H1 (cell line): Measurements from ENCODE around the gene NCKAP1. TPM values are rescaled to one million over a fixed set of nuclear protein-coding genes. Genes with fewer than 3 reads are reported as not detected.

Experiments used
- CHD1 ChIP-seq: IDR thresholded peaks from 2 replicates; pipeline ENCODE4 v1.6.1; 2012; ENCODE audit warnings: low read depth, low read length, improper control_type of control experiment
- CTBP2 ChIP-seq: IDR thresholded peaks from 2 replicates; pipeline ENCODE4 v1.7.0; 2011; ENCODE audit warnings: borderline replicate concordance, mild to moderate bottlenecking, moderate library complexity, mixed read lengths, low read length; ENCODE audit not compliant: insufficient read depth, insufficient read length
- polyA plus RNA-seq, 7 experiments: library from polyadenylated mRNA; depleted of rRNA in 3 of 7; stranded (reverse) in 5 of 7; unstranded in 2 of 7; fragments of >200 nt in 5 of 7; fragments of 200-250 nt in 2 of 7; gene quantifications; 1 replicate in 5 of 7; 2 replicates in 1 of 7; 4 replicates in 1 of 7; pipeline versions ENCODE4 v1.2.1 to v1.2.3, GENCODE V29; 2011 to 2013; ENCODE audit warnings: missing spikeins in 2 of 7, mixed read lengths in 2 of 7
- total RNA-seq: library from RNA; stranded (reverse); fragmentation: NEBNext Ultra II Directional; extraction: Animal tissue kit (Norgen Biotek cat#: 25700); gene quantifications from 2 replicates; pipeline ENCODE4 v1.2.1, GENCODE V29; 2021
- TF ChIP-seq, protein P1 (sequence below): fragments of 300-600 bp; sonication (generic); IDR thresholded peaks from 2 replicates; pipeline ENCODE4 v1.7.1; 2012; ENCODE audit warnings: low read length, moderate library complexity, mild to moderate bottlenecking, inconsistent platforms; ENCODE audit not compliant: insufficient replicate concordance
- TF ChIP-seq, protein P2 (sequence below): IDR thresholded peaks from 2 replicates; pipeline ENCODE4 v1.6.1; 2012; ENCODE audit warnings: inconsistent platforms
- TF ChIP-seq, protein P3 (sequence below): IDR thresholded peaks from 2 replicates; pipeline ENCODE4 v1.6.1; 2011; ENCODE audit warnings: low read depth, mild to moderate bottlenecking, low read length; ENCODE audit not compliant: insufficient read depth

Gene NCKAP1
- total and polyA plus RNA-seq, 2 of the 8 experiments (the other 6 are each of a cell fraction or from before 2014, with no cell fraction given), result 90.8 to 173 TPM

DNA sequence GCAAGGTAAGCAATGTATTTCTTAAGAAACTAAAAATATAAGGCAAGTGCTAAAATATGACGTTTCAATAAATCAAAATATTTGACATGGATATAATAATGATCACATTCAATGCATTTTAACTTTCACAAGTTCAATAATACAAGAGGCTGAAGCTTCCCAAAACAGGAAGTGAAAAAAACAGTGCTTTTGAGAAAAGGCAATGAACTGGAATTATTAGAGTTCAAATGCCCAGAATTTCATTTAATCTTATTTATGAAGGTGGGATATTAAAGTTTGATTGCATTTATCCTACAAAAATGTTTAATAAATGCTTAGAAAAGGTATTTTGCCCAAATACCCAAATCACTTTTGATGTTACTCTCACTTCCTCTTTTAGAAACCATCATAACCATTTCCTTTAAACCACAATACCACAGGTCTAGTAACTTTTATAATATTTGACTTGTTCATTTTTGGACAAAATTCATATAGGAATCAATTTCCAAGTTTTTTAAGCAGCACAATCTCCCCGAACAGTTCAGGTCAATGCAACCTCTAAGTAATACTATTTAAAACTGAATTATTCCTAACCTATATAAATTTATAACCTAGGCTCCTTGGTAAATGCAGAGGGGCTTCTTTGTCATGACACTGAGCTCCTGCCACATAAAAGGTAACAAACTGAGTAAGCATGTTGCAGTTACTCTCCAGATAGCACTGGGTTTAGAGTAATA is 2.1 kb downstream of the NCKAP1 start (continued):
- TF ChIP-seq, protein P1, sequence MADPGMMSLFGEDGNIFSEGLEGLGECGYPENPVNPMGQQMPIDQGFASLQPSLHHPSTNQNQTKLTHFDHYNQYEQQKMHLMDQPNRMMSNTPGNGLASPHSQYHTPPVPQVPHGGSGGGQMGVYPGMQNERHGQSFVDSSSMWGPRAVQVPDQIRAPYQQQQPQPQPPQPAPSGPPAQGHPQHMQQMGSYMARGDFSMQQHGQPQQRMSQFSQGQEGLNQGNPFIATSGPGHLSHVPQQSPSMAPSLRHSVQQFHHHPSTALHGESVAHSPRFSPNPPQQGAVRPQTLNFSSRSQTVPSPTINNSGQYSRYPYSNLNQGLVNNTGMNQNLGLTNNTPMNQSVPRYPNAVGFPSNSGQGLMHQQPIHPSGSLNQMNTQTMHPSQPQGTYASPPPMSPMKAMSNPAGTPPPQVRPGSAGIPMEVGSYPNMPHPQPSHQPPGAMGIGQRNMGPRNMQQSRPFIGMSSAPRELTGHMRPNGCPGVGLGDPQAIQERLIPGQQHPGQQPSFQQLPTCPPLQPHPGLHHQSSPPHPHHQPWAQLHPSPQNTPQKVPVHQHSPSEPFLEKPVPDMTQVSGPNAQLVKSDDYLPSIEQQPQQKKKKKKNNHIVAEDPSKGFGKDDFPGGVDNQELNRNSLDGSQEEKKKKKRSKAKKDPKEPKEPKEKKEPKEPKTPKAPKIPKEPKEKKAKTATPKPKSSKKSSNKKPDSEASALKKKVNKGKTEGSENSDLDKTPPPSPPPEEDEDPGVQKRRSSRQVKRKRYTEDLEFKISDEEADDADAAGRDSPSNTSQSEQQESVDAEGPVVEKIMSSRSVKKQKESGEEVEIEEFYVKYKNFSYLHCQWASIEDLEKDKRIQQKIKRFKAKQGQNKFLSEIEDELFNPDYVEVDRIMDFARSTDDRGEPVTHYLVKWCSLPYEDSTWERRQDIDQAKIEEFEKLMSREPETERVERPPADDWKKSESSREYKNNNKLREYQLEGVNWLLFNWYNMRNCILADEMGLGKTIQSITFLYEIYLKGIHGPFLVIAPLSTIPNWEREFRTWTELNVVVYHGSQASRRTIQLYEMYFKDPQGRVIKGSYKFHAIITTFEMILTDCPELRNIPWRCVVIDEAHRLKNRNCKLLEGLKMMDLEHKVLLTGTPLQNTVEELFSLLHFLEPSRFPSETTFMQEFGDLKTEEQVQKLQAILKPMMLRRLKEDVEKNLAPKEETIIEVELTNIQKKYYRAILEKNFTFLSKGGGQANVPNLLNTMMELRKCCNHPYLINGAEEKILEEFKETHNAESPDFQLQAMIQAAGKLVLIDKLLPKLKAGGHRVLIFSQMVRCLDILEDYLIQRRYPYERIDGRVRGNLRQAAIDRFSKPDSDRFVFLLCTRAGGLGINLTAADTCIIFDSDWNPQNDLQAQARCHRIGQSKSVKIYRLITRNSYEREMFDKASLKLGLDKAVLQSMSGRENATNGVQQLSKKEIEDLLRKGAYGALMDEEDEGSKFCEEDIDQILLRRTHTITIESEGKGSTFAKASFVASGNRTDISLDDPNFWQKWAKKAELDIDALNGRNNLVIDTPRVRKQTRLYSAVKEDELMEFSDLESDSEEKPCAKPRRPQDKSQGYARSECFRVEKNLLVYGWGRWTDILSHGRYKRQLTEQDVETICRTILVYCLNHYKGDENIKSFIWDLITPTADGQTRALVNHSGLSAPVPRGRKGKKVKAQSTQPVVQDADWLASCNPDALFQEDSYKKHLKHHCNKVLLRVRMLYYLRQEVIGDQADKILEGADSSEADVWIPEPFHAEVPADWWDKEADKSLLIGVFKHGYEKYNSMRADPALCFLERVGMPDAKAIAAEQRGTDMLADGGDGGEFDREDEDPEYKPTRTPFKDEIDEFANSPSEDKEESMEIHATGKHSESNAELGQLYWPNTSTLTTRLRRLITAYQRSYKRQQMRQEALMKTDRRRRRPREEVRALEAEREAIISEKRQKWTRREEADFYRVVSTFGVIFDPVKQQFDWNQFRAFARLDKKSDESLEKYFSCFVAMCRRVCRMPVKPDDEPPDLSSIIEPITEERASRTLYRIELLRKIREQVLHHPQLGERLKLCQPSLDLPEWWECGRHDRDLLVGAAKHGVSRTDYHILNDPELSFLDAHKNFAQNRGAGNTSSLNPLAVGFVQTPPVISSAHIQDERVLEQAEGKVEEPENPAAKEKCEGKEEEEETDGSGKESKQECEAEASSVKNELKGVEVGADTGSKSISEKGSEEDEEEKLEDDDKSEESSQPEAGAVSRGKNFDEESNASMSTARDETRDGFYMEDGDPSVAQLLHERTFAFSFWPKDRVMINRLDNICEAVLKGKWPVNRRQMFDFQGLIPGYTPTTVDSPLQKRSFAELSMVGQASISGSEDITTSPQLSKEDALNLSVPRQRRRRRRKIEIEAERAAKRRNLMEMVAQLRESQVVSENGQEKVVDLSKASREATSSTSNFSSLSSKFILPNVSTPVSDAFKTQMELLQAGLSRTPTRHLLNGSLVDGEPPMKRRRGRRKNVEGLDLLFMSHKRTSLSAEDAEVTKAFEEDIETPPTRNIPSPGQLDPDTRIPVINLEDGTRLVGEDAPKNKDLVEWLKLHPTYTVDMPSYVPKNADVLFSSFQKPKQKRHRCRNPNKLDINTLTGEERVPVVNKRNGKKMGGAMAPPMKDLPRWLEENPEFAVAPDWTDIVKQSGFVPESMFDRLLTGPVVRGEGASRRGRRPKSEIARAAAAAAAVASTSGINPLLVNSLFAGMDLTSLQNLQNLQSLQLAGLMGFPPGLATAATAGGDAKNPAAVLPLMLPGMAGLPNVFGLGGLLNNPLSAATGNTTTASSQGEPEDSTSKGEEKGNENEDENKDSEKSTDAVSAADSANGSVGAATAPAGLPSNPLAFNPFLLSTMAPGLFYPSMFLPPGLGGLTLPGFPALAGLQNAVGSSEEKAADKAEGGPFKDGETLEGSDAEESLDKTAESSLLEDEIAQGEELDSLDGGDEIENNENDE, result no peak
- no peak for TF ChIP-seq CHD1
- TF ChIP-seq, protein P2, sequence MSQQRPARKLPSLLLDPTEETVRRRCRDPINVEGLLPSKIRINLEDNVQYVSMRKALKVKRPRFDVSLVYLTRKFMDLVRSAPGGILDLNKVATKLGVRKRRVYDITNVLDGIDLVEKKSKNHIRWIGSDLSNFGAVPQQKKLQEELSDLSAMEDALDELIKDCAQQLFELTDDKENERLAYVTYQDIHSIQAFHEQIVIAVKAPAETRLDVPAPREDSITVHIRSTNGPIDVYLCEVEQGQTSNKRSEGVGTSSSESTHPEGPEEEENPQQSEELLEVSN, result no peak
- TF ChIP-seq CTBP2, result no peak
- TF ChIP-seq, protein P3, sequence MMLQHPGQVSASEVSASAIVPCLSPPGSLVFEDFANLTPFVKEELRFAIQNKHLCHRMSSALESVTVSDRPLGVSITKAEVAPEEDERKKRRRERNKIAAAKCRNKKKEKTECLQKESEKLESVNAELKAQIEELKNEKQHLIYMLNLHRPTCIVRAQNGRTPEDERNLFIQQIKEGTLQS, result no peak
- TF ChIP-seq, all 59 proteins: peak for 0
